Endothelial cell of umbilical vein (primary cell): ENCODE measurements around the gene MYO7B.

Experiments used
- GATA2 ChIP-seq: IDR thresholded peaks from 2 replicates; pipeline ENCODE4 v1.7.0; 2011; ENCODE audit warnings: low read depth, mild to moderate bottlenecking, moderate library complexity, mixed read lengths, low read length; ENCODE audit not compliant: insufficient read length, insufficient read depth
- POLR2A ChIP-seq: IDR thresholded peaks from 2 replicates; pipeline ENCODE4 v1.6.1; 2012; ENCODE audit warnings: low read depth, mild to moderate bottlenecking, control low read depth, low read length
- TF ChIP-seq, protein P1 (sequence below), 2 donors: IDR thresholded peaks; 1 replicate in 1 of 2; 2 replicates in 1 of 2; pipeline ENCODE4 v1.5.1; 2011; ENCODE audit warnings: low read length in 2 of 2, mild to moderate bottlenecking in 2 of 2, moderate library complexity in 2 of 2, control low read depth in 1 of 2, inconsistent platforms in 1 of 2, low read depth in 1 of 2; ENCODE audit not compliant: insufficient read depth in 1 of 2; ENCODE audit errors: extremely low read depth in 1 of 2
- TF ChIP-seq, protein P2 (sequence below): IDR thresholded peaks from 2 replicates; pipeline ENCODE4 v1.6.1; 2011; ENCODE audit not compliant: insufficient read depth, insufficient read length

DNA sequence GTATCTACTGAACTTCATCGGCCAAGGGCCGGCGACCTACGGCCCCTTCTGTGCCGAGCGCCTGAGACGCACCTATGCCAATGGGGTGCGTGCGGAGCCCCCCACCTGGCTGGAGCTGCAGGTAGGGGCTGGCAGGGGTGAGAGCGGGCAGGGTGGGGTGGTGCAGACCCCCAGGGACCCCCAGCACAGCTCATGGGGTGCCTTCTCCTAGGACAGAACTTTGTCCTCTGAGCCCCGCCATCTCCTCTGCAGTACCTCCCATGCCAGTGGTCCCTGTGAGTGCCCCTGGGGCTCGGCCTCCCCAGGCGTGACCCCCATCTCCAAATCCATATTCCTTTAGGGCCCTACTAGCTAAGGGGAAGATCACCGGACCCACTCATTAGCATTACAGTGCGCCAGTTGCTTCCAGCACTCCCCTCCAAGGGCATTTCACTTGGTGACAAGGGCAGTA, 86.5 kb downstream of the MYO7B start:
- TF ChIP-seq, protein P1, sequence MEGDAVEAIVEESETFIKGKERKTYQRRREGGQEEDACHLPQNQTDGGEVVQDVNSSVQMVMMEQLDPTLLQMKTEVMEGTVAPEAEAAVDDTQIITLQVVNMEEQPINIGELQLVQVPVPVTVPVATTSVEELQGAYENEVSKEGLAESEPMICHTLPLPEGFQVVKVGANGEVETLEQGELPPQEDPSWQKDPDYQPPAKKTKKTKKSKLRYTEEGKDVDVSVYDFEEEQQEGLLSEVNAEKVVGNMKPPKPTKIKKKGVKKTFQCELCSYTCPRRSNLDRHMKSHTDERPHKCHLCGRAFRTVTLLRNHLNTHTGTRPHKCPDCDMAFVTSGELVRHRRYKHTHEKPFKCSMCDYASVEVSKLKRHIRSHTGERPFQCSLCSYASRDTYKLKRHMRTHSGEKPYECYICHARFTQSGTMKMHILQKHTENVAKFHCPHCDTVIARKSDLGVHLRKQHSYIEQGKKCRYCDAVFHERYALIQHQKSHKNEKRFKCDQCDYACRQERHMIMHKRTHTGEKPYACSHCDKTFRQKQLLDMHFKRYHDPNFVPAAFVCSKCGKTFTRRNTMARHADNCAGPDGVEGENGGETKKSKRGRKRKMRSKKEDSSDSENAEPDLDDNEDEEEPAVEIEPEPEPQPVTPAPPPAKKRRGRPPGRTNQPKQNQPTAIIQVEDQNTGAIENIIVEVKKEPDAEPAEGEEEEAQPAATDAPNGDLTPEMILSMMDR (IDR thresholded peaks at IDR 0.05; ENCODE audit: extremely low read depth in 1 of 2, insufficient read depth in 1 of 2, low read depth in 1 of 2, low read length in 2 of 2) = no peak
- TF ChIP-seq GATA2 (no peak), POLR2A (no peak)
- TF ChIP-seq, protein P2, sequence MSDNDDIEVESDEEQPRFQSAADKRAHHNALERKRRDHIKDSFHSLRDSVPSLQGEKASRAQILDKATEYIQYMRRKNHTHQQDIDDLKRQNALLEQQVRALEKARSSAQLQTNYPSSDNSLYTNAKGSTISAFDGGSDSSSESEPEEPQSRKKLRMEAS = no peak
